ENCODE results near the gene RAMP1. TPM values are rescaled to one million over a fixed set of nuclear protein-coding genes. Genes with fewer than 3 reads are reported as not detected.
A peak's percentile ranks its signal among the peaks of the same experiment; 100 is the strongest.

The RAMP1 gene
- total and polyA plus RNA-seq, 9 of the 15 experiments (the other 6 are each of a cell fraction or from before 2014, with no cell fraction given), result 0.72 to 0.77 TPM; not detected in 7

GRCh38 chr2:237815637-237816036 is 43.8 kb upstream of the RAMP1 start:
- Histone ChIP-seq H3K27ac (ENCODE audit: extremely low read depth, low read depth, low read length) (no peak overlapping the region), H3K4me3 (no peak overlapping the region), H3K9ac (ENCODE audit: insufficient read depth in 1 of 2, low read depth in 2 of 2, low read length in 2 of 2) (no peak overlapping the region), H3K27me3 (ENCODE audit: control insufficient read depth in 2 of 2, insufficient read depth in 2 of 2, low read length in 2 of 2) (no peaks in the 10 kb centered on the region; a peak in 2 of 5 replicates), H3K4me1 (replicated peaks in 1 of 2; ENCODE audit: control insufficient read depth in 2 of 2, insufficient read depth in 2 of 2, low read length in 2 of 2) (no peaks in the 10 kb centered on the region), H3K4me2 (ENCODE audit: insufficient read depth, low read length) (no peak overlapping the region), H3K9me3 (replicated peaks; ENCODE audit: control insufficient read depth, insufficient read depth, low read depth, low read length) (no peaks in the 10 kb centered on the region), H2AFZ (ENCODE audit: low read depth, low read length) (no peak overlapping the region), H3K79me2 (ENCODE audit: control insufficient read depth, insufficient read depth, low read length) (no peaks in the 10 kb centered on the region), H3K36me3 (ENCODE audit: control insufficient read depth, insufficient read depth, low read length) (no peaks in the 10 kb centered on the region), H4K20me1 (replicated peaks; ENCODE audit: control insufficient read depth, insufficient read depth, low read length) (no peaks in the 10 kb centered on the region), H3K9me1 (ENCODE audit: control insufficient read depth, insufficient read depth, low read length) (no peaks in the 10 kb centered on the region)
- intact Hi-C loops (cut with micrococcal nuclease) (loop anchor here (2.0 kb wide), 1 partner anchor 23 kb away; no protein-coding TSS in a partner anchor), in situ Hi-C loops (cut with MboI) (no loop called here)
- no peak for DNase-seq (ENCODE audit: extremely low read depth in 1 of 4, low spot score in 3 of 4)
- ChIA-PET CTCF (ENCODE audit: low intra/inter-chr PET ratio) (no interaction called here), POLR2A (no interaction called here)
- TF ChIP-seq CBX8 (IDR thresholded peaks at IDR 0.05; ENCODE audit: borderline replicate concordance, extremely low read depth, low read depth, low read length, poor library complexity, severe bottlenecking), result no peak
- TF ChIP-seq TFE3 (CRISPR knock-in tag; IDR thresholded peaks at IDR 0.05), result peak; percentile 52
- no peak for ATAC-seq
- no TSS peak for BruUV-seq (replicated peaks)
- 0% methylated on average over 1 of the region's 1 CpG for WGBS (ENCODE audit: insufficient coverage, low coverage, missing lambda C conversion rate)
- FAIRE-seq, result no peak

- no peaks in the 10 kb centered on the region for H3K9me1 ChIP-seq (ENCODE audit: control insufficient read depth, insufficient read depth, low read length)
- no peaks in the 10 kb centered on the region for H3K79me2 ChIP-seq (ENCODE audit: control insufficient read depth, insufficient read depth, low read length)
- H2AFZ ChIP-seq (ENCODE audit: low read depth, low read length), result no peak overlapping the region
- H3K4me1 ChIP-seq (replicated peaks in 1 of 2; ENCODE audit: control insufficient read depth in 2 of 2, insufficient read depth in 2 of 2, low read length in 2 of 2), result no peaks in the 10 kb centered on the region
- no peaks in the 10 kb centered on the region for H4K20me1 ChIP-seq (replicated peaks; ENCODE audit: control insufficient read depth, insufficient read depth, low read length)
- CTCF ChIA-PET (ENCODE audit: low intra/inter-chr PET ratio), result no interaction called here
- no peak overlapping the region for H3K9ac ChIP-seq (ENCODE audit: insufficient read depth in 1 of 2, low read depth in 2 of 2, low read length in 2 of 2)
- no peaks in the 10 kb centered on the region for H3K9me3 ChIP-seq (replicated peaks; ENCODE audit: control insufficient read depth, insufficient read depth, low read depth, low read length)
- H3K27ac ChIP-seq (ENCODE audit: extremely low read depth, low read depth, low read length), result no peak overlapping the region
- no peaks in the 10 kb centered on the region; a peak in 2 of 5 replicates for H3K27me3 ChIP-seq (ENCODE audit: control insufficient read depth in 2 of 2, insufficient read depth in 2 of 2, low read length in 2 of 2)
- no peak overlapping the region for H3K4me3 ChIP-seq
- WGBS (ENCODE audit: insufficient coverage, low coverage, missing lambda C conversion rate), result 0% methylated on average over 1 of the region's 1 CpG
- BruUV-seq (replicated peaks), result no TSS peak
- in situ Hi-C loops (cut with MboI) (no loop called here), intact Hi-C loops (cut with micrococcal nuclease) (loop anchor here (2.0 kb wide), 1 partner anchor 22 kb away; no protein-coding TSS in a partner anchor)
- FAIRE-seq (no peak), ATAC-seq (no peak), DNase-seq (ENCODE audit: extremely low read depth in 1 of 4, low spot score in 3 of 4) (no peak)
- H3K36me3 ChIP-seq (ENCODE audit: control insufficient read depth, insufficient read depth, low read length), result no peaks in the 10 kb centered on the region
- POLR2A ChIA-PET, result no interaction called here
- no peak overlapping the region for H3K4me2 ChIP-seq (ENCODE audit: insufficient read depth, low read length)
- TF ChIP-seq ZNF398 (CRISPR knock-in tag; IDR thresholded peaks at IDR 0.05) (no peak), CREB3L1 (IDR thresholded peaks at IDR 0.05; ENCODE audit: borderline replicate concordance, low read depth) (no peak)
These were observed 42.9 kb upstream of the RAMP1 start for GRCh38 chr2:237816531-237816930.
